Endothelial cell of umbilical vein (primary cell): ENCODE measurements around the gene SRA1. TPM values are rescaled to one million over a fixed set of nuclear protein-coding genes. Genes with fewer than 3 reads are reported as not detected.

Experiments
- BruUV-seq: library from RNA; stranded (reverse); fragments of 400-500 nt; replicated peaks from 2 replicates; lab custom pipeline; 2021; lab: Mats Ljungman, UMichigan
- CTCF ChIA-PET: fragments of 300-600, 350-600 bp; sonication (Branson Sonifier 250); formaldehyde crosslinking; loops from one replicate; lab custom pipeline; 2021; ENCODE audit warnings: antibody characterized with exemption, inconsistent platforms; lab: Charles Lee
- POLR2A ChIA-PET: fragments of 300-600, 350-600 bp; sonication (Branson Sonifier 250); formaldehyde crosslinking; loops from one replicate; lab custom pipeline; 2021; ENCODE audit warnings: antibody characterized with exemption, inconsistent platforms; lab: Charles Lee
- DNase-seq: peaks from one replicate; pipeline ENCODE4 v3.0.0-alpha.2; 2011; ENCODE audit warnings: low read depth, low spot score
- FAIRE-seq: peaks from 2 replicates; lab custom pipeline; 2011; peaks lifted over from hg19 to GRCh38; lab: Jason Lieb, UNC
- H2AFZ ChIP-seq: 2 replicates; pipeline ENCODE4 v1.6.0; 2012; ENCODE audit warnings: low read depth, low read length, control low read depth, inconsistent platforms
- H3K27ac ChIP-seq: 2 replicates; pipeline ENCODE4 v1.5.1; 2011; ENCODE audit warnings: low read depth, mild to moderate bottlenecking, control low read depth, low read length, moderate library complexity; ENCODE audit not compliant: insufficient read depth
- H3K27me3 ChIP-seq, 2 experiments: 2 replicates each; pipeline versions ENCODE4 v1.6.0 to v1.6.1; 2011; ENCODE audit warnings: low read length in 2 of 2, mixed read lengths in 1 of 2; ENCODE audit not compliant: control insufficient read depth in 2 of 2, insufficient read depth in 2 of 2
- H3K36me3 ChIP-seq, 2 experiments: 2 replicates in 1 of 2; 3 replicates in 1 of 2; pipeline ENCODE4 v1.5.1; 2011; ENCODE audit warnings: low read length in 2 of 2, mild to moderate bottlenecking in 1 of 2, moderate library complexity in 1 of 2; ENCODE audit not compliant: control insufficient read depth in 2 of 2, insufficient read depth in 2 of 2; ENCODE audit errors: extremely low read depth in 1 of 2
- H3K4me1 ChIP-seq: 3 replicates; pipeline ENCODE4 v1.5.1; 2011; ENCODE audit warnings: mild to moderate bottlenecking, low read length; ENCODE audit not compliant: control insufficient read depth, insufficient read depth; ENCODE audit errors: extremely low read depth
- H3K4me2 ChIP-seq: 2 replicates; pipeline ENCODE4 v1.6.1; 2011; ENCODE audit warnings: low read length, control low read depth, mixed read lengths; ENCODE audit not compliant: insufficient read depth
- H3K4me3 ChIP-seq, 3 experiments: fragments of 200-600 bp in 1 of 3; sonication (generic), shearing (Covaris generic) in 1 of 3; replicated peaks in 1 of 3; 2 replicates each; pipeline ENCODE4 v1.5.1; 2011 to 2016; ENCODE audit warnings: control low read depth in 3 of 3, low read length in 3 of 3, mild to moderate bottlenecking in 2 of 3, inconsistent platforms in 1 of 3, low read depth in 1 of 3, moderate library complexity in 1 of 3; ENCODE audit not compliant: insufficient read depth in 1 of 3
- H3K79me2 ChIP-seq: 2 replicates; pipeline ENCODE4 v1.6.0; 2012; ENCODE audit warnings: low read length, inconsistent platforms; ENCODE audit not compliant: control insufficient read depth, insufficient read depth
- H3K9ac ChIP-seq: replicated peaks from 2 replicates; pipeline ENCODE3; 2011; ENCODE audit warnings: low read length, control low read depth; ENCODE audit not compliant: insufficient read depth; ENCODE audit errors: extremely low read depth
- H3K9me1 ChIP-seq: replicated peaks from 3 replicates; pipeline ENCODE4 v1.6.0; 2011; ENCODE audit warnings: mild to moderate bottlenecking, low read length; ENCODE audit not compliant: control insufficient read depth, insufficient read depth; ENCODE audit errors: extremely low read depth
- H3K9me3 ChIP-seq: replicated peaks from 2 replicates; pipeline ENCODE4 v1.5.1; 2012; ENCODE audit warnings: low read length, inconsistent platforms; ENCODE audit not compliant: control insufficient read depth, insufficient read depth
- H4K20me1 ChIP-seq: replicated peaks from 2 replicates; pipeline ENCODE3; 2011; ENCODE audit warnings: mild to moderate bottlenecking, low read length; ENCODE audit not compliant: control insufficient read depth, insufficient read depth; ENCODE audit errors: extremely low read depth
- CTCF ChIP-seq, 2 donors: IDR thresholded peaks; 1 replicate in 1 of 2; 2 replicates in 1 of 2; pipeline ENCODE4 v1.5.1; 2011; ENCODE audit warnings: low read length in 2 of 2, mild to moderate bottlenecking in 2 of 2, moderate library complexity in 2 of 2, control low read depth in 1 of 2, inconsistent platforms in 1 of 2, low read depth in 1 of 2; ENCODE audit not compliant: insufficient read depth in 1 of 2; ENCODE audit errors: extremely low read depth in 1 of 2
- EZH2 ChIP-seq: IDR thresholded peaks from 2 replicates; pipeline ENCODE4 v1.6.1; 2012; ENCODE audit warnings: borderline replicate concordance, low read depth, mild to moderate bottlenecking, moderate library complexity, low read length, inconsistent platforms; ENCODE audit not compliant: severe bottlenecking
- FOS ChIP-seq: IDR thresholded peaks from 2 replicates; pipeline ENCODE4 v1.6.1; 2011; ENCODE audit warnings: mild to moderate bottlenecking, low read length, moderate library complexity, borderline replicate concordance; ENCODE audit not compliant: insufficient read depth
- GATA2 ChIP-seq: IDR thresholded peaks from 2 replicates; pipeline ENCODE4 v1.7.0; 2011; ENCODE audit warnings: low read depth, mild to moderate bottlenecking, moderate library complexity, mixed read lengths, low read length; ENCODE audit not compliant: insufficient read length, insufficient read depth
- JUN ChIP-seq: IDR thresholded peaks from 2 replicates; pipeline ENCODE4 v1.6.1; 2011; ENCODE audit warnings: borderline replicate concordance, low read depth; ENCODE audit not compliant: insufficient read length, insufficient read depth
- MAX ChIP-seq: IDR thresholded peaks from 2 replicates; pipeline ENCODE4 v1.6.1; 2011; ENCODE audit not compliant: insufficient read depth, insufficient read length
- MYC ChIP-seq: IDR thresholded peaks from one replicate; pipeline ENCODE4 v1.6.1; 2011; ENCODE audit warnings: mild to moderate bottlenecking, low read depth, low read length
- POLR2A ChIP-seq: IDR thresholded peaks from 2 replicates; pipeline ENCODE4 v1.6.1; 2012; ENCODE audit warnings: low read depth, mild to moderate bottlenecking, control low read depth, low read length
- POLR2AphosphoS5 ChIP-seq: IDR thresholded peaks from 2 replicates; pipeline ENCODE4 v1.6.1; 2012; ENCODE audit warnings: low read depth, mild to moderate bottlenecking, control low read depth, low read length, moderate library complexity; ENCODE audit not compliant: insufficient read depth
- dilution Hi-C: fragments of 300-500 bp; cut with MboI; formaldehyde crosslinking; loops from one replicate; pipeline ENCODE4 v1.15.0; 2019; ENCODE audit warnings: low sequenced_read_pairs; ENCODE audit not compliant: extremely low pct_ligation_motif_present
- intact Hi-C: fragments of 100-400 bp; cut with micrococcal nuclease; formaldehyde crosslinking; loops from one replicate; pipeline ENCODE4 v1.10.0; 2022
- polyA plus RNA-seq, 4 experiments: library from polyadenylated mRNA; depleted of rRNA in 3 of 4; stranded (reverse) in 3 of 4; unstranded in 1 of 4; fragments of >200 nt; gene quantifications; 2 replicates each; pipeline versions ENCODE4 v1.2.1 to v1.2.3, GENCODE V29; 2011 to 2012; ENCODE audit warnings: missing spikeins in 1 of 4
- total RNA-seq: library from RNA; stranded (reverse); gene quantifications from 2 replicates; pipeline ENCODE4 v1.2.3, GENCODE V29; 2021

The SRA1 gene
- total and polyA plus RNA-seq, 2 donors (not counting 3 experiments of a cell fraction or from before 2014, with no cell fraction given), result 17.6 to 19.7 TPM

- BruUV-seq, result no TSS peak
- intact Hi-C loops (loop anchor here (1.0 to 2.0 kb wide), 2 partner anchors 11 to 81 kb away; partner anchors contain the start of genes EIF4EBP3 and TMCO6), dilution Hi-C loops (no loop called here)
- POLR2A ChIA-PET, result interaction anchor here (1.3 kb wide), 2 partner anchors 10 to 90 kb away, joined by 3 to 7 read pairs; partner anchors contain the start of genes EIF4EBP3, IK and NDUFA2
- peak overlapping the region; percentile 79 for H3K27ac ChIP-seq
- FAIRE-seq (no peak), DNase-seq (no peak)
- H3K4me1 ChIP-seq, result peaks cover 15% of the 10 kb centered on the region
- peaks cover 35% of the 10 kb centered on the region for H3K79me2 ChIP-seq
- H4K20me1 ChIP-seq, result no peaks in the 10 kb centered on the region
- H3K9ac ChIP-seq, result no peak overlapping the region
- H2AFZ ChIP-seq, result no peak overlapping the region
- H3K4me2 ChIP-seq, result no peak overlapping the region
- H3K9me1 ChIP-seq, result no peaks in the 10 kb centered on the region
- no peak overlapping the region for H3K4me3 ChIP-seq
- no peaks in the 10 kb centered on the region for H3K27me3 ChIP-seq
- no peaks in the 10 kb centered on the region for H3K36me3 ChIP-seq
- H3K9me3 ChIP-seq, result no peaks in the 10 kb centered on the region
- CTCF ChIA-PET, result interaction anchor here (1.3 to 3.9 kb wide), 3 partner anchors 11 to 77 kb away, joined by 6 to 18 read pairs (median 13); partner anchors contain the start of genes CD14 and EIF4EBP3
- TF ChIP-seq CTCF (IDR thresholded peaks at IDR 0.05; ENCODE audit: extremely low read depth in 1 of 2, insufficient read depth in 1 of 2, low read depth in 1 of 2, low read length in 2 of 2) (no peak), MAX (no peak), GATA2 (no peak), EZH2 (no peak), MYC (no peak), FOS (no peak), POLR2AphosphoS5 (no peak), JUN (no peak), POLR2A (no peak)
Observed at GRCh38 chr5:140557965-140558364, 692 bp upstream of the SRA1 start.
